ENCODE results near the gene TXNL4A.
"Not testable (repeated sequence)": the region's sequence is repeated elsewhere in the genome, so short reads cannot be mapped to it uniquely, and the experiment has no call there.

Gene TXNL4A

GRCh38 chr18:79970419-79971133, 17.8 kb downstream of the TXNL4A start:
- no peak for FAIRE-seq

DNA sequence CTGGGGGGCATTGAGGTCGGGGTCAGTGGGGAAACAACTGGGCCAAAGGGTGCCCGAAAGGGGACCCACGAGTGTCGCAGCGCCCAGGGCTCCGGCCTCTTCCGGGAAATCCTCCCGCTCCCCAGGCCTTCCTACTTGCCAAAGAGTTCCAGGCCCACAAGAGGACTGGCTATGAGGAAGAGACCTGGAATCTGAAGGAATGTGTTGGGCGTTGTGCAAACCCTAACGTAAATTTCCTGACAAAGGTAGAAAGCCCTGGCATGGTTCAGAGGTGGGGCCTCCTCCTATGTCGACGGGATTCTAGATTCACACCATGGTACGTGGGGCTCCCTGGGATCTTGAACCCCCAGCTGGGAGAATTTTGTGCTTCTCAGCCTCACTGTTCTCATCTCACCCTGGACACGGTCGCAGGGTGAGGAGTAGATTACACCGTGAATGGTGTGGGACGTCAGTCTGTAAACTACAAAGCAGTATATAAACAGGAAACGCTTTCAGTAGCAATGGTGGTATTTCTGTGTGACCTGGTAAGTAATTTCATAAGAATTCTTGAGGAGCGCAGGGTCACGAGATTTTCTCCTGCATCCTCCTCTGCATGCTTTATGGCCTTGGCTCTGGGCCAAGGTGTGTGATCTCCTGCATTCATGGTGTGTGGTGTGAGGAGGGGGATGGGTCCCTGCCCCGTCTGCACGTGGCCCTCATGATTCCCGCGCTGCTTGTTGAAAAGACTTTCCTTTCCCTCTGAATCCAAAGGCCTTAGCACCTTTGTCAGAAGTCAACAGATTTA, 23.1 kb downstream of the TXNL4A start:
- peak; percentile 69 for FAIRE-seq

More at GRCh38 chr18:79970419-79971133, 17.8 kb downstream of the TXNL4A start:
- DNase-seq (ENCODE audit: extremely low spot score, insufficient read length, low read depth): no peak

GRCh38 chr18:79964330-79965118, 23.8 kb downstream of the TXNL4A start, which contains the start of gene HSBP1L1:
HSBP1L1 (plus strand) TSS chr18:79964643; CDS start chr18:79964736, 93 bp downstream.
- DNase-seq (ENCODE audit: extremely low spot score, insufficient read length, low read depth) (no peak), FAIRE-seq (peak; percentile 49)

More for the DNA sequence above, 23.1 kb downstream of the TXNL4A start:
- no peak for DNase-seq (ENCODE audit: extremely low spot score, insufficient read length, low read depth)

- no peak for FAIRE-seq
- DNase-seq (ENCODE audit: extremely low spot score, insufficient read length, low read depth): no peak
Measured at GRCh38 chr18:79963658-79964329, 24.6 kb downstream of the TXNL4A start.

GRCh38 chr18:79962835-79963657, 25.3 kb downstream of the TXNL4A start:
- FAIRE-seq: peak; percentile 84
- no peak for DNase-seq (ENCODE audit: extremely low spot score, insufficient read length, low read depth)

DNA sequence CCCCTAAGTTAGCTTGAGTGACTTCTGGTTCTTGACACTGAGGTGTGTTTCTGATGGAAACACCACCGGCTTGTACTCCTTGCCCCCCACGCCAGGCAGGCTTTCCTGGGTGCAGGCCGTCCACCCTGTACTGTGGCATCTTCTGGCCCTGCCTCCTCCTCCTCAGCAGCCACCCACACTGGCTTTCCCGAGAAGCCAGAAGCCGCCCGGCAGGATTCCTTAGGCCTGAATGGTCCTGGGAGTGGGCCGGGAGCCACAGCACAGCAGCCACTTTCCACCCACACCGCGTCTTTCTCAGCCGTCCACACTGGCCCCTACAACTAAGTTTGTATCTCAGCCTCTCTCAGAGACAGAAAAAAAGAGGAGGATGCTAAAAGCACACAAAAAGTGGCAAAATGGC, 26.1 kb downstream of the TXNL4A start:
- DNase-seq (ENCODE audit: extremely low spot score, insufficient read length, low read depth) (no peak), FAIRE-seq (no peak)

- FAIRE-seq: no peak
- no peak for DNase-seq (ENCODE audit: extremely low spot score, insufficient read length, low read depth)
Measured at GRCh38 chr18:79961527-79962291, 26.7 kb downstream of the TXNL4A start.

GRCh38 chr18:79960921-79961526, 27.3 kb downstream of the TXNL4A start:
- FAIRE-seq (no peak), DNase-seq (ENCODE audit: extremely low spot score, insufficient read length, low read depth) (no peak)

DNA sequence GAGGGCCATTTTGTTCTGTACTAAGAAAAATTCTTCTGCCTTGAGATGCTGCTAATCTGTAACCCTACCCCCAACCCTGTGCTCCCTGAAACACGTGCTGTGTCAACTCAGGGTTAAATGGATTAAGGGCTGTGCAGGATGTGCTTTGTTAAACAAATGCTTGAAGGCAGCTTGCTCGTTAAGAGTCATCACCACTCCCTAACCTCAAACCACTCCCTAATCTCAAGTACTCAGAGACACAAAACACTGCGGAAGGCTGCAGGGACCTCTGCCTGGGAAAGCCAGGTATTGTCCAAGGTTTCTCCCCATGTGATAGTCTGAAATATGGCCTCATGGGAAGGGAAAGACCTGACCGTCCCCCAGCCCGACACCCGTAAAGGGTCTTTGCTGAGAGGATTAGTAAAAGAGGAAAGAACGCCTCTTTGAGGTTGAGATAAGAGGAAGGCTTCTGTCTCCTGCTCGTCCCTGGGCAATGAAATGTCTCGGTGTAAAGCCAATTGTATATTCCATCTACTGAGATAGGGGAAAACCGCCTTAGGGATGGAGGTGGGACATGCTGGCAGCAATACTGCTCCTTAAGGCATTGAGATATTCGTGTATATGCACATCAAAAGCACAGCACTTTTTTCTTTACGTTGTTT, 28.1 kb downstream of the TXNL4A start:
- DNase-seq (ENCODE audit: extremely low spot score, insufficient read length, low read depth); FAIRE-seq: not testable (repeated sequence)

- no peak for DNase-seq (ENCODE audit: extremely low spot score, insufficient read length, low read depth)
- FAIRE-seq: no peak
Measured at GRCh38 chr18:79958981-79959380, 29.4 kb downstream of the TXNL4A start.

GRCh38 chr18:79956276-79956675, 32.1 kb downstream of the TXNL4A start:
- no peak for DNase-seq (ENCODE audit: extremely low spot score, insufficient read length, low read depth)
- no peak for FAIRE-seq

DNA sequence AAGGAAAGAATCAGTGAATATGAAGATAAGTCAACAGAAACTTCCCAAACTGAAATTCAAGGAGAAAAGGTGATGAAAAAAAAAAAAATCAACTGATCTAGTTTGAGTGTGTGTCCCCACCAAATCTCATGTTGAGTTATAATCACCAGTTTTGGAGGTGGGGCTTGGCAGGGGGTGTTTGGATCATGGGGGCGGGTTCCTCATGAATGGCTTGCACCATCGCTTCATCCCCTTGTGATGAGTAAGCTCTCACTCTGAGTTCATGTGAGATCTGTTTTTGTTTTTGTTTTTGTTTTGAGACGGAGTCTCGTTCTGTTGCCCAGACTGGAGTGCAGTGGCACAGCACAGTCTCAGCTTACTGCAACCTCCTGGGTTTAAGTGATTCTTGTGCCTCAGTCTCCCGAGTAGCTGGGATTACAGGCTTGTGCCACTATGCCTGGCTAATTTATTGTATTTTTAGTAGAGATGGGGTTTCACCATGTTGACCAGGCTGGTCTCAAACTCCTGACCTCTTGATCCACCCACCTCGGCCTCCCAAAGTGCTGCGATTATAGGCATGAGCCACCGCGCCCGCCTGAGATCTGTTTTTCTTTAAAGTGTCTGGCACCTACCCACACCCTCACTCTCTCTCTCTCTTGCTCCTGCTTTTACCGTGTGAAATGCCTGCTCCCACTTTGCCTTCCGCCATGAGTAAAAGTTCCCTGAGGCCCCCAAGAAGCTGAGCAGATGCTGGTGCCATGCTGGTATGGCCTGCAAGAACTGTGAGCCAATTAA, 32.9 kb downstream of the TXNL4A start:
- FAIRE-seq (no peak), DNase-seq (ENCODE audit: extremely low spot score, insufficient read length, low read depth) (no peak)

DNA sequence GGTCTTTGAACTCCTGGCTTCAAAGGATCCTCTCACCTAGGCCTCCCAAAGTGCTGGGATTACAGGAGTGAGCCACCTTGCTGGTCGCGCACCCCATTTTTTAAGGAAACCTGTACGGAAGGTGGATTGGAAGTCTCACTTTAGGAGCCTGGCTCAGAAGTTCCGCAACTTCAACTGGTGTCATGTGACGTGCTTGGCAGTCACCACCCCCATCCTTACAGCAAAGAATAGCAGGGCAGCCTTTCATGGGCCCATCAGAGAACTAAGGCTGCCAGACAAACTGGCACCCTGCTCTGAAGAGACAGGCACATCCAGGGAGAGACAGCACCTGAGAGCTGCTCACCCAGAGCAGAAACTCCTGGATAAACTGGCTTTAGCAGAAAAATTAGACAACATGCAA, 33.6 kb downstream of the TXNL4A start:
- no peak for FAIRE-seq
- DNase-seq (ENCODE audit: extremely low spot score, insufficient read length, low read depth): no peak

GRCh38 chr18:79953971-79954651, 34.3 kb downstream of the TXNL4A start:
- FAIRE-seq (no peak), DNase-seq (ENCODE audit: extremely low spot score, insufficient read length, low read depth) (no peak)

DNA sequence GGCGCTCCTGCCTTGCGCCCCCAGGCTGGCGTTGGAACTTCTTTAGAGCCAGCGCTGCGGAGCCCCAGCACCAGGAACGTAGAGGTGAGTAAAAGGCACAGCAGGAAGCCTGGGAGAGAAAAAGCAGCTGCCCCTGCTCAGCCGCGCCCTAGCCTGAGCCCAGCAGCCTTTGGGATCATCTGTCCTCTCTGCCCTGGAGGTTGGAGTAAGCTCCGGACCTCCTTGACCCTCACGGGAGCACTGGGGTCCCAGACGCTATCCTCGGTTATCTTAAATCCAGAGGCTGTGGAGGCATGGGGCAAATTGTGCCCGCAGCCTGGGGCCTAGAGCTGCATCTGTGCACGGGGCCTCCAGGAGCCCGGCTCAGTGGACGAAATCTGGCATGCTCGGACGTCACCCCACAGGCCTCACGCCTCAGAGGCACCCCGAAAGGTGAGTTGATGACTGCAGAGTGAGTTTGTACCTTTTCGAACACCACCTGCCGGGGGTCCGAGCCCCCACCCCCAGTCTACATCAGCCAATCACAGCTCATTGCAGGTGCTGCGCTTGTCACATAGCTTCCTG, 35.3 kb downstream of the TXNL4A start:
- no peak for DNase-seq (ENCODE audit: extremely low spot score, insufficient read length, low read depth)
- FAIRE-seq: no peak

GRCh38 chr18:79952456-79952995, 35.8 kb downstream of the TXNL4A start:
- no peak for FAIRE-seq
- DNase-seq (ENCODE audit: extremely low spot score, insufficient read length, low read depth): no peak

Measured in GM18507 (cell line).